ENCODE data around the gene PPIAL4G. TPM values are rescaled to one million over a fixed set of nuclear protein-coding genes. Genes with fewer than 3 reads are reported as not detected.
"Not testable (repeated sequence)": the region's sequence is repeated elsewhere in the genome, so short reads cannot be mapped to it uniquely, and the experiment has no call there.

PPIAL4G gene
- total RNA-seq, 1 donor from 2014 or later = 0.14 TPM

DNA sequence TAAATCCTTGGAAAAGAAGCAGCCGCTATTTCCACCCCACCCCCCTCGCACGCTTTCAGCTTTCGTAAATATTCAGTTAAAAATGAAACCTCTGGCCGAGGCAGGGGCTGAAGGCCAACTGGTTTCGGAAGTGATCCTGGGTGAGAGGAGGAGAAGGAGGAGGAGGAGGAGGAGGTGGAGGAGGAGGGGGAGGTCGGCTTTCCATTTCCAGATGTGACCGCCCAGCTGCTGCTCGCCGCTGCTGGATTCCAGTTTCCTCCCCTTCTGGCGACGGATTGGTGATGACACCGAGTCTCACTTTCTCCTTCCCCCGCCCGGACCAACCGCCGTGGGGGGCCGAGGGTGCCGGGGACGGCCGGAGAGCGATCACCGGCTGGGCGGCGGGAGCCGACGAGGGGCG lies 23.4 kb downstream of the PPIAL4G start:
- H3K36me3 Mint-ChIP-seq (ENCODE audit: insufficient read depth); H3K27me3 Mint-ChIP-seq; H3K4me1 Mint-ChIP-seq (ENCODE audit: low read depth); H3K27ac Mint-ChIP-seq; DNase-seq (ENCODE audit: low spot score, unreplicated experiment); H3K9me3 Mint-ChIP-seq (ENCODE audit: low read depth): not testable (repeated sequence)
- H3K4me3 Mint-ChIP-seq (ENCODE audit: low read depth) = peak overlapping the region; percentile 73

DNA sequence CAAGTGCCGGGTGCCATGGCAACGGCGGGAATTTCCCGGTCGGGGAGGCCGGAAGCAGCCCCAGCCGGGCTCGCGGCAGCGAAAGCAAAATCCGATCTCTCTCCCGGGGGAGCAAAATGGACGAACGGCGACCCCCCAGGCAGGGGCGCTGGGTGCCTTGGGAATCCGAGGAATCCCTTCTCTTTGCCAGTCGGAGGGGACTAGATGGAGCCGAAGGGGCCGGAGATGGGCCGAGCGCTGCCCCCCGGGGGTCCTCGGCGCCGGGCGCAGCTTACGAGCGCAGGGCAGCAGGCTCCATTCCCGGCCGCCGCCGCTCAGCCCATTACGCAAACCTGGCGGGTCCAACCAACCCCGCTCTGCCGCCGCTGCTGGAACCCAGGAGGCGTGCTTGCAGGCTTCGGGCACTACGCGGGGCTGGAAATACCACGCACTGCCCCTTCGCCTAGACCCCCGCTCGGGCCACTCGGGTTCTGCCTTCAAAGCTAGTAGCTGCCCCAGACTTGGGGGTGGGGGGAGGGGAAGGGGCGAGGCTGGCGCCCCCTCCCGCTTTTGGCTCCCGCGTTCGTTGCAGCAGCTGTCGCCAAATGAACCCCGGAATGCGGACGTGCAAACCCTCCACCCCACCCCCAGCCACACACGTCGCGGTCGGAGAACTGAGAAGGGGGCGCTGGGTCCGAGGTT lies 24.1 kb downstream of the PPIAL4G start:
- DNase-seq (ENCODE audit: low spot score, unreplicated experiment) = peak; percentile 23
- Mint-ChIP-seq H3K4me3 (ENCODE audit: low read depth) (peak overlapping the region; percentile 73), H3K27ac (peak overlapping the region; percentile 78)
- H3K4me1 Mint-ChIP-seq (ENCODE audit: low read depth); H3K27me3 Mint-ChIP-seq; H3K9me3 Mint-ChIP-seq (ENCODE audit: low read depth); H3K36me3 Mint-ChIP-seq (ENCODE audit: insufficient read depth): not testable (repeated sequence)

DNA sequence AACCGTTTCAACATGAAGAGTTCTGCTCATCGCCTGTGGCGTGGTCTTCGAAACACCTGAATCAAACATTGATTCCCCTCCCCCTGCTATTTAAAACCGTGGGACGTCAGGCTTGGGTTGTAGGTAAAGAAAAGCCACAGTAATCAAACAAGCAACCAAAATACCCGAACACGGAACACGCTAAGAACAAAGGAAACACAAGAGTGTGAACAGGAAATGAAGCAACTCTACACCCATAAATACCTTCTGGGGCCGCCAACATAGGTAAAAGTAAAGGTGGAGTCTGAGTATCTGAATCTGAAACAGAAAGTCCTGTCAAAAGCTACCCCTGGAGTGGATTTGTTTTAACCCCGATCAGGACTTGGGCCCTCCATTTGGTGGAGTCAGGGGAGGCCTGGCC lies 24.7 kb downstream of the PPIAL4G start:
- not testable (repeated sequence) for H3K27me3 Mint-ChIP-seq; H3K9me3 Mint-ChIP-seq (ENCODE audit: low read depth); DNase-seq (ENCODE audit: low spot score, unreplicated experiment); H3K4me1 Mint-ChIP-seq (ENCODE audit: low read depth); H3K36me3 Mint-ChIP-seq (ENCODE audit: insufficient read depth)
- Mint-ChIP-seq H3K4me3 (ENCODE audit: low read depth) (peak overlapping the region; percentile 81), H3K27ac (peak overlapping the region; percentile 98)

DNA sequence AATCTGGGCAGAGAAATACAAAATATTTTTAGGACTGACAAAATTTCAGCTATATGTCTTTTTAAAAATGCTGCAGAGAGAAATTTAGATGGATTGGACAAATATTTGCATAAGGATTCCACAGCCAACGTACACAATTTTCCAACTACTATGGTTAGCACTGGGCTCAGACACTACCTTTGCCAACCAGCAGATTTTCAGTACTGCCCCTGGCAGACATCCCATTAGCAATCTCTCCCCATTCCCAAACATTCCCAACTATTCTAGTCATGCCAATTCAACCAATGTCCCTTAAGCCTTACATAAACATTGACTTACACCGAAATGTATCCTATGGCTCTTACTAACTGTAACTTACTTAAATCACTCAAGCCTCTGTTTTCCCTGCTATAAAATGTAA lies 30.3 kb downstream of the PPIAL4G start:
- DNase-seq (ENCODE audit: low spot score, unreplicated experiment); H3K27me3 Mint-ChIP-seq; H3K4me3 Mint-ChIP-seq (ENCODE audit: low read depth); H3K36me3 Mint-ChIP-seq (ENCODE audit: insufficient read depth); H3K4me1 Mint-ChIP-seq (ENCODE audit: low read depth); H3K27ac Mint-ChIP-seq; H3K9me3 Mint-ChIP-seq (ENCODE audit: low read depth): not testable (repeated sequence)

DNA sequence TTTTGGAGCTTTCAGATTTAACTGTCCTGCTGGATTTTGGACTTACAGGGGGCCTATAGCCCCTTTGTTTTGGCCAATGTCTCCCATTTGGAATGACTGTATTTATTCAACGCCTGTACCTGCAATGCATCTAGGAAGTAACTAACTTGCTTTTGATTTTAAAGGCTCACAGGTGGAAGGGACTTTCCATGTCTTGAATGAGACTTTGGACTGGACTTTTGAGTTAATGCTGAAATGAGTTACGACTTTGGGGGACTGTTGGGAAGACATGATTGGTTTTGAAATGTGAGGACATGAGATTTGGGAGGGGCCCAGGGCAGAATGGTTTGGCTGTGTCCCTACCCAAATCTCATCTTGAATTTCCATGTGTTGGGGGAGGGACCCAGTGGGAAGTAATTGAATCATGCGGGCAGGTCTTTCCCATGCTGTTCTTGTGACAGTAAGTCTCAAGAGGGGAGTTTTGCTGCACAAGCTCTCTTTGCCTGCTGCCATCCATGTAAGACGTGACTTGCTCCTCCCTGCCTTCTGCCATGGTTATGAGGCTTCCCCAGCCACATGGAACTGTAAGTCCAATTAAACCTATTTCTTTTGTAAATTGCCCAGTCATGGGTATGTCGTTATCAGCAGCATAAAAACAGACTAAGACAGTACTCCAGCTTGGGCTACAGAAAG lies 43.3 kb downstream of the PPIAL4G start:
- H3K27me3 Mint-ChIP-seq; DNase-seq (ENCODE audit: low spot score, unreplicated experiment); H3K4me1 Mint-ChIP-seq (ENCODE audit: low read depth); H3K27ac Mint-ChIP-seq; H3K36me3 Mint-ChIP-seq (ENCODE audit: insufficient read depth); H3K9me3 Mint-ChIP-seq (ENCODE audit: low read depth); H3K4me3 Mint-ChIP-seq (ENCODE audit: low read depth): not testable (repeated sequence)

- DNase-seq (ENCODE audit: low spot score, unreplicated experiment) = no peak
- peaks cover 4% of the 10 kb centered on the region for H3K9me3 Mint-ChIP-seq (ENCODE audit: low read depth)
- H3K4me3 Mint-ChIP-seq (ENCODE audit: low read depth) = no peak overlapping the region
- H3K27ac Mint-ChIP-seq = no peak overlapping the region
- peaks cover 4% of the 10 kb centered on the region for H3K36me3 Mint-ChIP-seq (ENCODE audit: insufficient read depth)
- no peak for TF ChIP-seq CTCF (IDR thresholded peaks at IDR 0.05; ENCODE audit: unreplicated experiment)
- no peaks in the 10 kb centered on the region for H3K4me1 Mint-ChIP-seq (ENCODE audit: low read depth)
- H3K27me3 Mint-ChIP-seq = no peaks in the 10 kb centered on the region
Observed at GRCh38 chr1:148435406-148435805, 47.7 kb downstream of the PPIAL4G start.

- peaks cover 3% of the 10 kb centered on the region for H3K4me1 Mint-ChIP-seq (ENCODE audit: low read depth)
- peaks cover 3% of the 10 kb centered on the region for H3K9me3 Mint-ChIP-seq (ENCODE audit: low read depth)
- no peak for DNase-seq (ENCODE audit: low spot score, unreplicated experiment)
- no peak overlapping the region for H3K27ac Mint-ChIP-seq
- H3K4me3 Mint-ChIP-seq (ENCODE audit: low read depth) = no peak overlapping the region
- TF ChIP-seq CTCF (IDR thresholded peaks at IDR 0.05; ENCODE audit: unreplicated experiment) = no peak
- no peaks in the 10 kb centered on the region for H3K27me3 Mint-ChIP-seq
- peaks cover 4% of the 10 kb centered on the region for H3K36me3 Mint-ChIP-seq (ENCODE audit: insufficient read depth)
Observed at GRCh38 chr1:148434832-148435231, 48.3 kb downstream of the PPIAL4G start.

DNA sequence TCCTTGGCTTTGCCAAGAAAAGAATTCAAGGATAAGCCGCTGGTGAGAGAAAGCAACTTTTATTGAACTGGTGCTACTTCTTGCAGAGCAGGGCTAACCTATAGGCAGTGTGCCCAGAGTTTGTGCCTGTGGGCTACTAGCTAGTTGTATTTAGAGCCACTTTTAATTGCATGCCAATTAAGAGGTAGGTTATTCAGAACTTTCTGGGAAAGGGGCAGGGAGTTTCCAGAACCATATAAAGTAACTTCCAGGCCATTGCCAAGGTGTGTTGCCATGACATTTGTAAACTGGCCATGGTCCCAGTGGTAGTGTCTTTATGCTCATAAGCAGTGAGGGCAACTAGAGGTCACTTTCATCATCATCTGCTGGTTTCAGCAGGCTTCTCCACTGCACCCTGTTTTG lies 50.2 kb downstream of the PPIAL4G start:
- not testable (repeated sequence) for H3K27ac Mint-ChIP-seq; H3K27me3 Mint-ChIP-seq; DNase-seq (ENCODE audit: low spot score, unreplicated experiment); H3K4me3 Mint-ChIP-seq (ENCODE audit: low read depth); H3K4me1 Mint-ChIP-seq (ENCODE audit: low read depth); H3K36me3 Mint-ChIP-seq (ENCODE audit: insufficient read depth); H3K9me3 Mint-ChIP-seq (ENCODE audit: low read depth)

Other genes with a start within 250 kb of the PPIAL4G start
- gene NBPF14, start 112.7 kb upstream of the PPIAL4G start, total RNA-seq = 18.8 and 22.6 TPM in 2 replicates